ENCODE measurements around the gene IFTAP. TPM values are rescaled to one million over a fixed set of nuclear protein-coding genes. Genes with fewer than 3 reads are reported as not detected.

The IFTAP gene
- total RNA-seq, 2 donors from 2014 or later: 23.5 to 38.1 TPM

DNA sequence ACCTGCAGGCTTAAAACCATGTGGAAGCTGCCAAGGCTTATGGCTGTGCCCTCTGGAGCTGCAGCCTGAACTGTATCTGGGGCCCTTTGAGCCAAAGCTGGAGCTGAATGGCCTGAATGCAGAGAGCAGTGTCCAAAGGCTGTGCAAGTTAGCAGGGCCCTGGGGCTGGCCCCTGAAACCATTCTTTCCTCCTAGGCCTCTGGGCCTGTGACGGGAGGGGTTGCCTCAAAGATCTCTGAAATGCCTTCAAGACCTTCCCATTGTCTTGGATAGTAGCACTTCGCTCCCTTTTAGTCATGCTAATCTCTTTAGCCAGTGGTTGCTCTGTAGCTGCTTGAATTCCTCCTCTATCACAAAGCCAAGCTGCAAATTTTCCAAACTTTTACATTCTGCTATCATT, 12.8 kb upstream of the IFTAP start:
- 76% methylated on average over 2 of the region's 2 CpGs for WGBS
- Histone ChIP-seq H3K4me3 (no peak overlapping the region), H3K4me1 (replicated peaks) (no peaks in the 10 kb centered on the region)

DNA sequence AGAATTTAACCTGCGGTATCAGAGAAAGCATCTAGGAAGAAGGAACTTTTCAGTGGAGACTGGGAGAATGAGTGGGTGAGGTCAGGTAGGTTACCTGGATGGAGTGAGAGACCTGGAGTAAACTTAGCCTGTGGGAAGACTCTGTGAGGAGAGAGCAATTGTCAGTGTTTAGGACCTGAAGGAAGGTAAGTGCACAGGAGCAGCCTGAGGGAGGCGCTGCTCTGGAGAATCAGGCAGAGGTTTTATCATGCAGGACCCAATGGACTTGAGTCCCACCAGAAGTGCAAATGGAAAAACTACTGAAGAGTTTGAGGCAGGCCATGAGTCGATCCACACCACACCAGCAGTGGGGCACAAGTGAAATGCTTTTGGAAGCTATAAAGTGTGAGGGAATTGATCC, 10.6 kb upstream of the IFTAP start:
- Histone ChIP-seq H3K4me1 (replicated peaks) (no peaks in the 10 kb centered on the region), H3K27ac (no peak overlapping the region), H3K36me3 (no peaks in the 10 kb centered on the region), H3K27me3 (replicated peaks; ENCODE audit: insufficient read depth) (peaks cover 3% of the 10 kb centered on the region), H3K9me3 (no peaks in the 10 kb centered on the region), H3K4me3 (no peak overlapping the region)
- 47% methylated on average over 3 of the region's 3 CpGs for WGBS
- TF ChIP-seq POLR2AphosphoS5 (IDR thresholded peaks at IDR 0.05) (no peak), CTCF (IDR thresholded peaks at IDR 0.05) (no peak), POLR2A (IDR thresholded peaks at IDR 0.05) (no peak)
- DNase-seq (ENCODE audit: low spot score): no peak
- intact Hi-C loops (cut with DNase I): no loop called here

More for the DNA sequence above, 12.8 kb upstream of the IFTAP start:
- Histone ChIP-seq H3K36me3 (no peaks in the 10 kb centered on the region), H3K9me3 (no peaks in the 10 kb centered on the region), H3K27ac (no peak overlapping the region), H3K27me3 (replicated peaks; ENCODE audit: insufficient read depth) (no peaks in the 10 kb centered on the region)
- intact Hi-C loops (cut with DNase I): no loop called here
- TF ChIP-seq POLR2A (IDR thresholded peaks at IDR 0.05): no peak
- DNase-seq (ENCODE audit: low spot score): no peak

DNA sequence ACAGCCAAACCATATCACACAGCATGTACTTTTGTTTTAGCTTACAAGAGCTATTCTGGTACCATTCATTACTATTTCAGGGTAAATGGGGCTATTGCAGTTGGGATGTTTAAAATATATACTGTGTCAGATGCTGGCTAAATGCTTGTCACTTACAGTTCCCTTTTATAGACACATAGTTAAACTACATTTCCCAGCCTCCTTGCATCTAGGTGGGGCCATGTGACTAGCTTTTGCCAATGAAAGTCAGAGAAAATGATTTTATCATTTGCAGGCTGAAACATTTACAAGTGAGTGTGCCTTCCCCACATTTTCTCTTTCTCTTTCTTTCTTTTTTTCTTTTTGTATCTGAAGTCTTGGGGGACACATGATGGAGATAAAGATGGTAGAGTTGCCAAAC, 7.8 kb upstream of the IFTAP start:
- no peaks in the 10 kb centered on the region for H3K4me1 ChIP-seq (replicated peaks)
- H3K36me3 ChIP-seq: no peaks in the 10 kb centered on the region
- no peak for DNase-seq (ENCODE audit: low spot score)
- H3K9me3 ChIP-seq: no peaks in the 10 kb centered on the region
- intact Hi-C loops (cut with DNase I): no loop called here
- peaks cover 3% of the 10 kb centered on the region for H3K27me3 ChIP-seq (replicated peaks; ENCODE audit: insufficient read depth)
- no peak overlapping the region for H3K27ac ChIP-seq
- no peak overlapping the region for H3K4me3 ChIP-seq
- no peak for TF ChIP-seq CTCF (IDR thresholded peaks at IDR 0.05)
- TF ChIP-seq POLR2AphosphoS5 (IDR thresholded peaks at IDR 0.05): no peak
- TF ChIP-seq POLR2A (IDR thresholded peaks at IDR 0.05): no peak

- no peak overlapping the region for H3K4me3 ChIP-seq
- TF ChIP-seq POLR2A (IDR thresholded peaks at IDR 0.05): no peak
- TF ChIP-seq CTCF (IDR thresholded peaks at IDR 0.05): no peak
- TF ChIP-seq POLR2AphosphoS5 (IDR thresholded peaks at IDR 0.05): no peak
- H3K9me3 ChIP-seq: no peaks in the 10 kb centered on the region
- H3K4me1 ChIP-seq (replicated peaks): no peaks in the 10 kb centered on the region
- H3K36me3 ChIP-seq: no peaks in the 10 kb centered on the region
- H3K27me3 ChIP-seq (replicated peaks; ENCODE audit: insufficient read depth): peaks cover 3% of the 10 kb centered on the region
- H3K27ac ChIP-seq: no peak overlapping the region
- 51% methylated on average over 1 of the region's 1 CpG for WGBS
- intact Hi-C loops (cut with DNase I): no loop called here
- DNase-seq (ENCODE audit: low spot score): no peak
These were observed 6.2 kb upstream of the IFTAP start for GRCh38 chr11:36588099-36588498.

DNA sequence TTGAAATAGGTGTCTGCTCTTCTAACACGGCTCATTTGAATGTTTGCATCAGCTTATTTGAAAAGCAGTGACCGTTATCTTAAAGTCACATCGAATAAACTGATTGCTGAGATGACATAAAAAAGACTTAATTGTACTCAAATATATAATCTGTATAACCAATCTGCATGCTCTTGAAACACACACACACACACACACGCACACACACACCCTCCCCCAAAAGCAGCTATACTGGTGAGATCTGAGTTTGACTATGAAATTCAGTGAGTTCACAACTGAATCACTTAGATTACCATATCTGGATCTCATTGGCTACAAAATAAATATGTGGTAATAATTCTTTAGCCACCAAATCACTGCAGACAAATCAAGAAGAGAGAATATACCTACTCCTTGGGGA, 3.8 kb upstream of the IFTAP start:
- intact Hi-C loops (cut with DNase I): no loop called here
- no peak overlapping the region for H3K27ac ChIP-seq
- H3K9me3 ChIP-seq: no peaks in the 10 kb centered on the region
- H3K36me3 ChIP-seq: no peaks in the 10 kb centered on the region
- H3K4me1 ChIP-seq (replicated peaks): no peaks in the 10 kb centered on the region
- no peak overlapping the region for H3K4me3 ChIP-seq
- DNase-seq (ENCODE audit: low spot score): no peak
- WGBS: 36% methylated on average over 4 of the region's 4 CpGs
- H3K27me3 ChIP-seq (replicated peaks; ENCODE audit: insufficient read depth): peaks cover 3% of the 10 kb centered on the region
- TF ChIP-seq POLR2A (IDR thresholded peaks at IDR 0.05): no peak
- TF ChIP-seq CTCF (IDR thresholded peaks at IDR 0.05): no peak
- no peak for TF ChIP-seq POLR2AphosphoS5 (IDR thresholded peaks at IDR 0.05)
